Limb (tissue), 2 donors: ENCODE measurements around the gene DDX27.

Experiments used
- DNase-seq, 2 donors: peaks; one replicate each; pipeline ENCODE4 v3.0.0-alpha.2; 2016; ENCODE audit errors: extremely low spot score in 2 of 2

DDX27 gene

DNA sequence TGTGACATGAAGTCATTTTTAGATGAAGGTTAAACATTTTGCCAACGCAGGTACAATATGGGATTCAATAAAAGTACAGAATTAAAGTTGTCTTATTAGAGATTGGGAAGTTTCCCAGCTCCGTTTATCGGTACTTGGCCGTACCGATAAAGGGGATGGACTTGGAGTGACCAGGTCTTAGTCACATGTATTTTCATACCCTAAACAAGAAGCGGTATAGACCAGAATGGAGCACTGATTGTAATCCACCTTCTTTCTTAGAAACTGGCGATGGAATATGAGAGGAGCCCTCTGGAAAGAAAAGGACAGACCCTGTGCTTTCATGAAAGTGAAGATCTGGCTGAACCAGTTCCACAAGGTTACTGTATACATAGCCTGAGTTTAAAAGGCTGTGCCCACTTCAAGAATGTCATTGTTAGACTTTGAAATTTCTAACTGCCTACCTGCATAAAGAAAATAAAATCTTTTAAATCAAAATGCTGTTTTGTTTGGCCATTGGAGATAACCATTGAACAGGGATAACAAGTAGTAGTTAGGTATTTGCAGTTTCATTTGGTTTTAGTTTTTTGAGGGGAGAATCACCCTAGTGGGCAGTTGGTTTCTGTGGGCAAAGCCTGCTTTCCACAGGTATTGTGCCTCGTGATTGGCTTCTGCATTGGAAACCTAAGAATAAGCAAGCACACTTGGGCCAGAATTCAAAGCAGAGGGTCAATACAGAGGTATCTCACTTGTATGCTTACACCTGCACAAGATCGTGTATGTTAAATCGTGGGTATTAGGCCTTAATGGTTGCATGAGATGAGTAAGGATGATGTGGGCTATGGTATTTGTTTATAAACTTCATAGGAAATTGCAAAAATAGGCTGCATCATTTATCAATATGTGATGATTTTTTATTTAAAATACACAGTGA, 69.8 kb downstream of the DDX27 start:
- DNase-seq = no peak

DNA sequence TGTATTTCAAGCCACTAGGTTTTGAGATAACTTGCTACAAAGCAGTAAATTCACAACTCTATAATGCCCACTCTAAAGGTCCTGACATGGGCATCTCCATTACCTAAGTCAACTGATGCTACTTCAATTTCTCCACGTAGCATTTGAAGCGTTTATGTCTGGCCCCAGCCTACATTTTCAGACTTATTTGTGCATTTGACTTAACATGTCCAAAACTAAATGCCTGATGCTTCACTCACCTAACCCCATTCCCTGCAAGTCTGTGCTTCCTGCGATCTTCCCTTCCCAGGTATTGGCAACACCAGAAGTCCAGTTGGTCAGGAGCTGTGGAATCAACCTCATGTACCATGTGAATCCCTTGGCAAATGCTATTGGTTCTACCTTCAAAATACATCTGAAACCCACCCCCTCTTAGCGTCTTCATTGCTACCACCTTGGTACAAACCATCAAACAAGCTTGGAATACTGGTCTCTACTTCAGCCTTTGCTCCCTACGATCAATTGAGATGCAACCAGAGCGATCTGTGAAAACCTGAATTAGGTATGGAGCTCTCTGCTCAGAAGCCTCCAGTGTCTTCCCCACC, 71.5 kb downstream of the DDX27 start:
- DNase-seq = no peak

DNA sequence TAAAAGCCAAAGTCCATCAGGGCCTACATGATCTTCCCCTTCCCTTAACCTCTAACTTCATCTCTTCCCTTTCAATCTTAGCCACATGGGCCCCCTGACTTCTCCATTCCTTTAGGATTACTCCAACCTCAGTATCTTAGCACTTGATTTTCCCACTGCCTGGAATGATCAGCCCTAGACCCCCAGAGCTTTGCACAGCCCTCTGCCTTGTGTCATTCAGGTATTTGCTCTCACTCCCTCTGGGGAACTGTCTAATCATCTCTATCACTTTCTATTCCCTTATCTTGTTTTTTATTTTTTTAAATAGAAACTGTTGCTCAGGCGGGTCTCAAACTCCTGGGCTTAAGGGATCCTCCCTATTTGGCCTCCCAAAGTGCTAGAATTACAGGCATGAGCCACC, 72.0 kb downstream of the DDX27 start:
- DNase-seq = no peak

DNA sequence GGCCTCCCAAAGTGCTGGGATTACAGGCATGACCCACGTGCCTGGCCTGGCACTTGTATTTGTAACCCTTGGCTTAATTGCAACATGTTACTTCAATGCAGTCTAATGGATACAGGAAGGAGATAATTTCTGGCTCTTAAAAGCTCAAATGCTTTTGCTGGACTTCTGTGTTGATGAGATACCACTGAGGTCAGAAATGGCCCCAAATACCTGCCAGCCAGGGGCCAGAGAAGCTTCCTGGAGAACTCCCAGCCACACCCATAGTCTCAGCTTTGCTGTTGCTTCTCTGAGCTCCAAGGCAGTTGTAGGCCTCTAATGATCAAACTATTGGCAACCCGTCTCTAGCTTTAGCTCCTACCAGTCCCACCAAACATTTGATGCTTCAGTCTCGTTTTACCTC, 72.8 kb downstream of the DDX27 start:
- DNase-seq = no peak

DNA sequence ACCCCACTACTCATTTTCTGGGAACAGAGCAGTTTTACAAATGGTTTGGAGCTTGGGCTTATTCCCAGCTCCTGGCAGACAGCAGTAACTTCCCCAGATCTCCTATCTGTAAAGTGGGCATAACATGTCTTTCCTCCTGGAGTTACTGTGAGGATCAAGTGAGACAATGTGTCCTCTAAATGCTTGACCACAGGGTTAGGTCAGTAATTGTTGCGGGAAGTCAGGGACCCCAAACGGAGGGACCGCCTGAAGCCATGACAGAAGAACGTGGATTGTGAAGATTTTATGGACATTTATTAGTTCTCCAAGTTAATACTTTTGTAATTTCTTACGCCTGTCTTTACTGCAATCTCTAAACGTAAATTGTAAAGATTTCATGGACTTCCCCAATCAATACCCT, 73.9 kb downstream of the DDX27 start:
- no peak for DNase-seq
